Measurements from ENCODE around the gene GFRA1.

- TF ChIP-seq EZH2 (IDR thresholded peaks at IDR 0.05; ENCODE audit: low read depth, low read length, severe bottlenecking), result no peak
- no peak for TF ChIP-seq RBBP5 (IDR thresholded peaks at IDR 0.05; ENCODE audit: borderline replicate concordance, low read depth, low read length)
Measured at GRCh38 chr10:116014871-116015582, 258.0 kb downstream of the GFRA1 start.
